Endothelial cell of umbilical vein (primary cell): ENCODE measurements around the gene AK9. TPM values are rescaled to one million over a fixed set of nuclear protein-coding genes. Genes with fewer than 3 reads are reported as not detected.

Source experiments
- BruUV-seq: library from RNA; stranded (reverse); fragments of 400-500 nt; replicated peaks from 2 replicates; lab custom pipeline; 2021; lab: Mats Ljungman, UMichigan
- CTCF ChIA-PET: fragments of 300-600, 350-600 bp; sonication (Branson Sonifier 250); formaldehyde crosslinking; loops from one replicate; lab custom pipeline; 2021; ENCODE audit warnings: antibody characterized with exemption, inconsistent platforms; lab: Charles Lee
- POLR2A ChIA-PET: fragments of 300-600, 350-600 bp; sonication (Branson Sonifier 250); formaldehyde crosslinking; loops from one replicate; lab custom pipeline; 2021; ENCODE audit warnings: antibody characterized with exemption, inconsistent platforms; lab: Charles Lee
- DNase-seq: peaks from one replicate; pipeline ENCODE4 v3.0.0-alpha.2; 2011; ENCODE audit warnings: low read depth, low spot score
- FAIRE-seq: peaks from 2 replicates; lab custom pipeline; 2011; peaks lifted over from hg19 to GRCh38; lab: Jason Lieb, UNC
- H2AFZ ChIP-seq: 2 replicates; pipeline ENCODE4 v1.6.0; 2012; ENCODE audit warnings: low read depth, low read length, control low read depth, inconsistent platforms
- H3K27ac ChIP-seq: 2 replicates; pipeline ENCODE4 v1.5.1; 2011; ENCODE audit warnings: low read depth, mild to moderate bottlenecking, control low read depth, low read length, moderate library complexity; ENCODE audit not compliant: insufficient read depth
- H3K27me3 ChIP-seq, 2 experiments: 2 replicates each; pipeline versions ENCODE4 v1.6.0 to v1.6.1; 2011; ENCODE audit warnings: low read length in 2 of 2, mixed read lengths in 1 of 2; ENCODE audit not compliant: control insufficient read depth in 2 of 2, insufficient read depth in 2 of 2
- H3K36me3 ChIP-seq, 2 experiments: 2 replicates in 1 of 2; 3 replicates in 1 of 2; pipeline ENCODE4 v1.5.1; 2011; ENCODE audit warnings: low read length in 2 of 2, mild to moderate bottlenecking in 1 of 2, moderate library complexity in 1 of 2; ENCODE audit not compliant: control insufficient read depth in 2 of 2, insufficient read depth in 2 of 2; ENCODE audit errors: extremely low read depth in 1 of 2
- H3K4me1 ChIP-seq: 3 replicates; pipeline ENCODE4 v1.5.1; 2011; ENCODE audit warnings: mild to moderate bottlenecking, low read length; ENCODE audit not compliant: control insufficient read depth, insufficient read depth; ENCODE audit errors: extremely low read depth
- H3K4me2 ChIP-seq: 2 replicates; pipeline ENCODE4 v1.6.1; 2011; ENCODE audit warnings: low read length, control low read depth, mixed read lengths; ENCODE audit not compliant: insufficient read depth
- H3K4me3 ChIP-seq, 3 experiments: fragments of 200-600 bp in 1 of 3; sonication (generic), shearing (Covaris generic) in 1 of 3; replicated peaks in 1 of 3; 2 replicates each; pipeline ENCODE4 v1.5.1; 2011 to 2016; ENCODE audit warnings: control low read depth in 3 of 3, low read length in 3 of 3, mild to moderate bottlenecking in 2 of 3, inconsistent platforms in 1 of 3, low read depth in 1 of 3, moderate library complexity in 1 of 3; ENCODE audit not compliant: insufficient read depth in 1 of 3
- H3K79me2 ChIP-seq: 2 replicates; pipeline ENCODE4 v1.6.0; 2012; ENCODE audit warnings: low read length, inconsistent platforms; ENCODE audit not compliant: control insufficient read depth, insufficient read depth
- H3K9ac ChIP-seq: replicated peaks from 2 replicates; pipeline ENCODE3; 2011; ENCODE audit warnings: low read length, control low read depth; ENCODE audit not compliant: insufficient read depth; ENCODE audit errors: extremely low read depth
- H3K9me1 ChIP-seq: replicated peaks from 3 replicates; pipeline ENCODE4 v1.6.0; 2011; ENCODE audit warnings: mild to moderate bottlenecking, low read length; ENCODE audit not compliant: control insufficient read depth, insufficient read depth; ENCODE audit errors: extremely low read depth
- H3K9me3 ChIP-seq: replicated peaks from 2 replicates; pipeline ENCODE4 v1.5.1; 2012; ENCODE audit warnings: low read length, inconsistent platforms; ENCODE audit not compliant: control insufficient read depth, insufficient read depth
- H4K20me1 ChIP-seq: replicated peaks from 2 replicates; pipeline ENCODE3; 2011; ENCODE audit warnings: mild to moderate bottlenecking, low read length; ENCODE audit not compliant: control insufficient read depth, insufficient read depth; ENCODE audit errors: extremely low read depth
- EZH2 ChIP-seq: IDR thresholded peaks from 2 replicates; pipeline ENCODE4 v1.6.1; 2012; ENCODE audit warnings: borderline replicate concordance, low read depth, mild to moderate bottlenecking, moderate library complexity, low read length, inconsistent platforms; ENCODE audit not compliant: severe bottlenecking
- FOS ChIP-seq: IDR thresholded peaks from 2 replicates; pipeline ENCODE4 v1.6.1; 2011; ENCODE audit warnings: mild to moderate bottlenecking, low read length, moderate library complexity, borderline replicate concordance; ENCODE audit not compliant: insufficient read depth
- GATA2 ChIP-seq: IDR thresholded peaks from 2 replicates; pipeline ENCODE4 v1.7.0; 2011; ENCODE audit warnings: low read depth, mild to moderate bottlenecking, moderate library complexity, mixed read lengths, low read length; ENCODE audit not compliant: insufficient read length, insufficient read depth
- MAX ChIP-seq: IDR thresholded peaks from 2 replicates; pipeline ENCODE4 v1.6.1; 2011; ENCODE audit not compliant: insufficient read depth, insufficient read length
- dilution Hi-C: fragments of 300-500 bp; cut with MboI; formaldehyde crosslinking; loops from one replicate; pipeline ENCODE4 v1.15.0; 2019; ENCODE audit warnings: low sequenced_read_pairs; ENCODE audit not compliant: extremely low pct_ligation_motif_present
- intact Hi-C: fragments of 100-400 bp; cut with micrococcal nuclease; formaldehyde crosslinking; loops from one replicate; pipeline ENCODE4 v1.10.0; 2022
- polyA plus RNA-seq, 4 experiments: library from polyadenylated mRNA; depleted of rRNA in 3 of 4; stranded (reverse) in 3 of 4; unstranded in 1 of 4; fragments of >200 nt; gene quantifications; 2 replicates each; pipeline versions ENCODE4 v1.2.1 to v1.2.3, GENCODE V29; 2011 to 2012; ENCODE audit warnings: missing spikeins in 1 of 4
- total RNA-seq: library from RNA; stranded (reverse); gene quantifications from 2 replicates; pipeline ENCODE4 v1.2.3, GENCODE V29; 2021
- TF ChIP-seq, protein P1 (sequence below), 2 donors: IDR thresholded peaks; 1 replicate in 1 of 2; 2 replicates in 1 of 2; pipeline ENCODE4 v1.5.1; 2011; ENCODE audit warnings: low read length in 2 of 2, mild to moderate bottlenecking in 2 of 2, moderate library complexity in 2 of 2, control low read depth in 1 of 2, inconsistent platforms in 1 of 2, low read depth in 1 of 2; ENCODE audit not compliant: insufficient read depth in 1 of 2; ENCODE audit errors: extremely low read depth in 1 of 2

The AK9 gene
- total and polyA plus RNA-seq, 2 donors (not counting 3 experiments of a cell fraction or from before 2014, with no cell fraction given) = 1.4 to 3.2 TPM

DNA sequence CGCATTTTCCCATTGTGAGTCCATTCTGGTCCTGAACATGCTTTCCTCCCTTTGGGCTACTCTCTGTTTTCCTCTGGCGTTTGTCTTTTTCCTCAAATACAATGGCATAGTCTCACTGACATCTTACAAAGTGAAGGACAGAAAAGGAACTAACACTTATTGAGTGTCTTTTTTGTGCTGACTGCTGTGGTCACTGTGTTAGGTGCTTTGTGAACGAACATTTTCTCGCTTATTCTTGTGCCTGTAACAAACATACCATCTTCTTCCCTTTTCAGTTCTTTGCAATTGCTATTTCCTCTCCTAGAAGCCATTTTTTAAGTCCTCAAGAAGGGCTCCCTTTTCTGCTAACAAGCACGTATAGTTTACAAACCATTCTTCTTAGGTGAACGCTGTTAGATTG is 15.5 kb upstream of the AK9 start:
- no TSS peak for BruUV-seq
- Histone ChIP-seq H3K27me3 (no peaks in the 10 kb centered on the region), H3K9me1 (no peaks in the 10 kb centered on the region), H3K36me3 (no peaks in the 10 kb centered on the region), H3K4me2 (no peak overlapping the region), H3K9me3 (no peaks in the 10 kb centered on the region), H3K4me3 (no peak overlapping the region), H3K9ac (no peak overlapping the region), H4K20me1 (no peaks in the 10 kb centered on the region), H3K27ac (no peak overlapping the region), H3K4me1 (no peaks in the 10 kb centered on the region), H3K79me2 (peaks cover 1% of the 10 kb centered on the region), H2AFZ (no peak overlapping the region)
- intact Hi-C loops (loop anchor here (5.0 kb wide), 1 partner anchor 471 kb away; the partner anchor contains the start of gene WASF1), dilution Hi-C loops (no loop called here)
- FAIRE-seq (no peak), DNase-seq (no peak)
- TF ChIP-seq FOS (no peak), MAX (no peak), EZH2 (no peak), GATA2 (no peak)
- TF ChIP-seq, protein P1, sequence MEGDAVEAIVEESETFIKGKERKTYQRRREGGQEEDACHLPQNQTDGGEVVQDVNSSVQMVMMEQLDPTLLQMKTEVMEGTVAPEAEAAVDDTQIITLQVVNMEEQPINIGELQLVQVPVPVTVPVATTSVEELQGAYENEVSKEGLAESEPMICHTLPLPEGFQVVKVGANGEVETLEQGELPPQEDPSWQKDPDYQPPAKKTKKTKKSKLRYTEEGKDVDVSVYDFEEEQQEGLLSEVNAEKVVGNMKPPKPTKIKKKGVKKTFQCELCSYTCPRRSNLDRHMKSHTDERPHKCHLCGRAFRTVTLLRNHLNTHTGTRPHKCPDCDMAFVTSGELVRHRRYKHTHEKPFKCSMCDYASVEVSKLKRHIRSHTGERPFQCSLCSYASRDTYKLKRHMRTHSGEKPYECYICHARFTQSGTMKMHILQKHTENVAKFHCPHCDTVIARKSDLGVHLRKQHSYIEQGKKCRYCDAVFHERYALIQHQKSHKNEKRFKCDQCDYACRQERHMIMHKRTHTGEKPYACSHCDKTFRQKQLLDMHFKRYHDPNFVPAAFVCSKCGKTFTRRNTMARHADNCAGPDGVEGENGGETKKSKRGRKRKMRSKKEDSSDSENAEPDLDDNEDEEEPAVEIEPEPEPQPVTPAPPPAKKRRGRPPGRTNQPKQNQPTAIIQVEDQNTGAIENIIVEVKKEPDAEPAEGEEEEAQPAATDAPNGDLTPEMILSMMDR (IDR thresholded peaks at IDR 0.05; ENCODE audit: extremely low read depth in 1 of 2, insufficient read depth in 1 of 2, low read depth in 1 of 2, low read length in 2 of 2) = no peak
- CTCF ChIA-PET = interaction anchor here (0.6 to 8.0 kb wide), 3 partner anchors 110 to 352 kb away, joined by 3 to 449 read pairs (median 3); no protein-coding TSS in a partner anchor
- POLR2A ChIA-PET = no interaction called here
